ENCODE measurements around the gene MMAB.

DNA sequence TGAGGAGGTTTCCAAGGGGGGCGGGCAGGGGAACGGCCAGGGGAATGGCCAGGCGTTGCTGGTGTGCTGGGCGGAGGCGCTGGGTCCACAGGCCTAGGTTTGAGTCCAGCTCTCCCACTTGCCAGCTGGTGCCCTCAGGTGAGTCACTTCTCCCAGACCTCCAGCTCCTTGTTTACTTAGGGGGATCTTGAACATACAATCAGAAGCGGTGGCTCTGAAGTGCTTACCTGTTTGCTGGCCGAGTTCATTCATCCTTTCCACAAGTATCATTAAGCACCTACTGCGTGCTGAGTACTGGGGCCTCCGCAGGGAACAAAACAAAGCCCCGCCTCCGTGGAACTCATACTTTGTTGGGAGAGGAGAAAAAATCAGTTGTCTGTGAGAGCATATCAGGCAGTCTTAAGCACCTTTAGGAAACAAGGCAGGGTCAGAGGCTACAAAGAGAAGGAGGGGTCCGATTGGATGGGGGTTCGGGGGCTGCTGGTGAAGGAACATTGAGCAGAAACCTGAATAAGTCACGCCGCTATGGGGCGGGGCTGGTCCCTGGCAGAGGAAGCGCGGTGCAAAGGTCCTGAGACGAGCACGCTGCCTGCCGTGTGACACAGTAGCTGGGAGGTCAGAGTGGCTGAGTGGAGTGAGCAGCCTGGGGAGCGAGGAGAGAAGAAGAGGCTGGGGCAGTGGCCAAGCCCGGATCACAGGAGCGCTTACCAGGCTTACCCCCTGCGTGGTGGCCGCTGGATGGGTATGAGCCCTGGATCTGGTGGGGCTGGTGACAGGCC lies 15.3 kb upstream of the MMAB start:
- TF ChIP-seq EP300 (IDR thresholded peaks at IDR 0.05) (no peak), CBX2 (IDR thresholded peaks at IDR 0.05; ENCODE audit: borderline replicate concordance, low read depth) (no peak), RFX5 (IDR thresholded peaks at IDR 0.05) (no peak), POLR2A (IDR thresholded peaks at IDR 0.05; ENCODE audit: low read length) (no peak), CTCF (IDR thresholded peaks at IDR 0.05) (no peak), POLR2AphosphoS2 (conservative IDR thresholded peaks at IDR 0.05; ENCODE audit: low read length) (no peak), CHD4 (IDR thresholded peaks at IDR 0.05; ENCODE audit: borderline replicate concordance) (no peak), HOXA7 (CRISPR knock-in tag; IDR thresholded peaks at IDR 0.05) (no peak), CHD2 (IDR thresholded peaks at IDR 0.05; ENCODE audit: low read length, partially characterized antibody) (no peak)
- TF ChIP-seq, protein P1, sequence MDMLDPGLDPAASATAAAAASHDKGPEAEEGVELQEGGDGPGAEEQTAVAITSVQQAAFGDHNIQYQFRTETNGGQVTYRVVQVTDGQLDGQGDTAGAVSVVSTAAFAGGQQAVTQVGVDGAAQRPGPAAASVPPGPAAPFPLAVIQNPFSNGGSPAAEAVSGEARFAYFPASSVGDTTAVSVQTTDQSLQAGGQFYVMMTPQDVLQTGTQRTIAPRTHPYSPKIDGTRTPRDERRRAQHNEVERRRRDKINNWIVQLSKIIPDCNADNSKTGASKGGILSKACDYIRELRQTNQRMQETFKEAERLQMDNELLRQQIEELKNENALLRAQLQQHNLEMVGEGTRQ (IDR thresholded peaks at IDR 0.05), result no peak
